Glutamatergic neuron (in vitro differentiated cells): ENCODE data around the gene RNF227. TPM values are rescaled to one million over a fixed set of nuclear protein-coding genes. Genes with fewer than 3 reads are reported as not detected.

Experiments
- DNase-seq: peaks from one replicate; pipeline ENCODE4 v3.0.0; 2022
- H3K27ac Mint-ChIP-seq: one replicate; pipeline ENCODE4 v1.8.0; 2020; ENCODE audit warnings: mild to moderate bottlenecking, mixed read lengths, inconsistent platforms; ENCODE audit not compliant: unreplicated experiment
- H3K27me3 Mint-ChIP-seq: one replicate; pipeline ENCODE4 v1.8.0; 2020; ENCODE audit warnings: mild to moderate bottlenecking, moderate library complexity, mixed read lengths, inconsistent platforms; ENCODE audit not compliant: unreplicated experiment
- H3K36me3 Mint-ChIP-seq: one replicate; pipeline ENCODE4 v1.8.0; 2020; ENCODE audit warnings: mild to moderate bottlenecking, mixed read lengths, inconsistent platforms; ENCODE audit not compliant: unreplicated experiment
- H3K4me1 Mint-ChIP-seq: one replicate; pipeline ENCODE4 v1.8.0; 2020; ENCODE audit warnings: mild to moderate bottlenecking, low read depth, mixed read lengths, inconsistent platforms; ENCODE audit not compliant: unreplicated experiment
- H3K4me3 Mint-ChIP-seq: one replicate; pipeline ENCODE4 v1.8.0; 2020; ENCODE audit warnings: mild to moderate bottlenecking, mixed read lengths, inconsistent platforms; ENCODE audit not compliant: unreplicated experiment
- H3K9me3 Mint-ChIP-seq: one replicate; pipeline ENCODE4 v1.8.0; 2020; ENCODE audit warnings: mild to moderate bottlenecking, moderate library complexity, mixed read lengths, inconsistent platforms; ENCODE audit not compliant: unreplicated experiment
- CTCF ChIP-seq: fragments of 200-600 bp; sonication (generic); IDR thresholded peaks from one replicate; pipeline ENCODE4 v1.5.0; 2021; ENCODE audit not compliant: partially characterized antibody, unreplicated experiment
- total RNA-seq: library from RNA; stranded (reverse); fragmentation: NEBNext Ultra II Directional; extraction: Animal tissue kit (Norgen Biotek cat#: 25700); gene quantifications from one replicate; pipeline ENCODE4 v1.2.1, GENCODE V29; 2021; ENCODE audit not compliant: unreplicated experiment

RNF227 gene
- total RNA-seq, 1 donor from 2014 or later = 0.49 TPM

- Mint-ChIP-seq H3K27ac (no peak overlapping the region), H3K4me1 (peaks cover 6% of the 10 kb centered on the region), H3K9me3 (peaks cover 3% of the 10 kb centered on the region), H3K4me3 (no peak overlapping the region), H3K27me3 (peaks cover 9% of the 10 kb centered on the region), H3K36me3 (peaks cover 11% of the 10 kb centered on the region)
- DNase-seq = no peak
- no peak for TF ChIP-seq CTCF
These were observed 5.0 kb downstream of the RNF227 start for GRCh38 chr17:7911116-7911515.

- H3K4me1 Mint-ChIP-seq = peaks cover 8% of the 10 kb centered on the region
- peaks cover 3% of the 10 kb centered on the region for H3K9me3 Mint-ChIP-seq
- no peak overlapping the region for H3K4me3 Mint-ChIP-seq
- H3K27me3 Mint-ChIP-seq = peaks cover 9% of the 10 kb centered on the region
- H3K27ac Mint-ChIP-seq = no peak overlapping the region
- H3K36me3 Mint-ChIP-seq = peaks cover 11% of the 10 kb centered on the region
- no peak for DNase-seq
- TF ChIP-seq CTCF = no peak
These were observed 5.4 kb downstream of the RNF227 start for GRCh38 chr17:7910711-7911110.

- no peak for DNase-seq
- Mint-ChIP-seq H3K4me1 (peaks cover 11% of the 10 kb centered on the region), H3K4me3 (no peak overlapping the region), H3K36me3 (peaks cover 14% of the 10 kb centered on the region), H3K27me3 (peaks cover 9% of the 10 kb centered on the region), H3K27ac (no peak overlapping the region), H3K9me3 (peaks cover 4% of the 10 kb centered on the region)
- no peak for TF ChIP-seq CTCF
These were observed 5.8 kb downstream of the RNF227 start for GRCh38 chr17:7910281-7910680.

GRCh38 chr17:7909089-7909488, 7.0 kb downstream of the RNF227 start:
- H3K27me3 Mint-ChIP-seq = peaks cover 4% of the 10 kb centered on the region
- H3K27ac Mint-ChIP-seq = no peak overlapping the region
- no peak overlapping the region for H3K4me3 Mint-ChIP-seq
- TF ChIP-seq CTCF = no peak
- DNase-seq = no peak
- H3K4me1 Mint-ChIP-seq = peaks cover 7% of the 10 kb centered on the region
- peaks cover 26% of the 10 kb centered on the region for H3K36me3 Mint-ChIP-seq
- peaks cover 2% of the 10 kb centered on the region for H3K9me3 Mint-ChIP-seq

GRCh38 chr17:7903154-7904103, 12.7 kb downstream of the RNF227 start:
- H3K27me3 Mint-ChIP-seq = peaks cover 2% of the 10 kb centered on the region
- no peak for DNase-seq
- no peak for TF ChIP-seq CTCF
- H3K36me3 Mint-ChIP-seq = peaks cover 24% of the 10 kb centered on the region
- no peak overlapping the region for H3K27ac Mint-ChIP-seq
- H3K4me3 Mint-ChIP-seq = no peak overlapping the region
- peaks cover 3% of the 10 kb centered on the region for H3K9me3 Mint-ChIP-seq
- H3K4me1 Mint-ChIP-seq = peaks cover 7% of the 10 kb centered on the region
